Chondrocyte (in vitro differentiated cells): ENCODE results near the gene TLE4. TPM values are rescaled to one million over a fixed set of nuclear protein-coding genes. Genes with fewer than 3 reads are reported as not detected.

Source experiments
- DNase-seq: peaks from one replicate; pipeline ENCODE4 v3.0.0; 2021; ENCODE audit warnings: mixed read lengths, low spot score
- H3K27ac Mint-ChIP-seq: one replicate; pipeline ENCODE4 v1.8.0; 2021; ENCODE audit warnings: mild to moderate bottlenecking, moderate library complexity, mixed read lengths; ENCODE audit not compliant: unreplicated experiment
- H3K27me3 Mint-ChIP-seq: 2 replicates; pipeline ENCODE4 v1.8.0; 2021; ENCODE audit warnings: low read depth, mixed read lengths
- H3K36me3 Mint-ChIP-seq: 2 replicates; pipeline ENCODE4 v1.8.0; 2021; ENCODE audit warnings: low read depth, mixed read lengths
- H3K4me1 Mint-ChIP-seq: 2 replicates; pipeline ENCODE4 v1.8.0; 2021; ENCODE audit warnings: low read depth, mild to moderate bottlenecking, mixed read lengths
- H3K4me3 Mint-ChIP-seq: one replicate; pipeline ENCODE4 v1.8.0; 2021; ENCODE audit warnings: mild to moderate bottlenecking, moderate library complexity, mixed read lengths; ENCODE audit not compliant: unreplicated experiment
- H3K9me3 Mint-ChIP-seq: 2 replicates; pipeline ENCODE4 v1.8.0; 2021; ENCODE audit warnings: low read depth, mixed read lengths
- CTCF ChIP-seq: fragments of 200-600 bp; sonication (generic); IDR thresholded peaks from 2 replicates; pipeline ENCODE4 v1.5.0; 2021; ENCODE audit warnings: antibody characterized with exemption, mild to moderate bottlenecking, moderate library complexity
- total RNA-seq: library from RNA; stranded (reverse); gene quantifications from 3 replicates; pipeline ENCODE4 v1.2.1, GENCODE V29; 2021

Gene TLE4
- total RNA-seq, 1 donor from 2014 or later, result 66.0 TPM

GRCh38 chr9:79572608-79573411 lies 1.0 kb downstream of the TLE4 start:
- peak; percentile 82 for DNase-seq
- Mint-ChIP-seq H3K27ac (peak overlapping the region; percentile 92), H3K9me3 (no peaks in the 10 kb centered on the region), H3K4me1 (peaks cover 43% of the 10 kb centered on the region), H3K27me3 (no peaks in the 10 kb centered on the region), H3K36me3 (peaks cover 9% of the 10 kb centered on the region), H3K4me3 (peak overlapping the region; percentile 91)
- peak; percentile 41 for TF ChIP-seq CTCF

GRCh38 chr9:79573412-79573923 lies 1.7 kb downstream of the TLE4 start:
- no peak for DNase-seq
- Mint-ChIP-seq H3K4me3 (peak overlapping the region; percentile 91), H3K27me3 (no peaks in the 10 kb centered on the region)

GRCh38 chr9:79574136-79574535 lies 2.4 kb downstream of the TLE4 start:
- Mint-ChIP-seq H3K27ac (peak overlapping the region; percentile 92), H3K9me3 (no peaks in the 10 kb centered on the region), H3K27me3 (no peaks in the 10 kb centered on the region), H3K36me3 (peaks cover 9% of the 10 kb centered on the region), H3K4me3 (peak overlapping the region; percentile 91), H3K4me1 (peaks cover 56% of the 10 kb centered on the region)
- DNase-seq, result no peak
- no peak for TF ChIP-seq CTCF

More at GRCh38 chr9:79573412-79573923, 1.7 kb downstream of the TLE4 start:
- Mint-ChIP-seq H3K4me1 (peaks cover 50% of the 10 kb centered on the region), H3K27ac (peak overlapping the region; percentile 92), H3K9me3 (no peaks in the 10 kb centered on the region), H3K36me3 (peaks cover 9% of the 10 kb centered on the region)
- no peak for TF ChIP-seq CTCF

- Mint-ChIP-seq H3K27ac (peak overlapping the region; percentile 76), H3K4me1 (peaks cover 57% of the 10 kb centered on the region), H3K36me3 (peaks cover 9% of the 10 kb centered on the region), H3K4me3 (peak overlapping the region; percentile 91), H3K9me3 (no peaks in the 10 kb centered on the region), H3K27me3 (no peaks in the 10 kb centered on the region)
- TF ChIP-seq CTCF, result no peak
- DNase-seq, result no peak
Measured at GRCh38 chr9:79574781-79575180, 3.0 kb downstream of the TLE4 start.

GRCh38 chr9:79575547-79575946 lies 3.8 kb downstream of the TLE4 start:
- Mint-ChIP-seq H3K27ac (peak overlapping the region; percentile 29), H3K36me3 (peaks cover 13% of the 10 kb centered on the region), H3K4me3 (peak overlapping the region; percentile 55), H3K9me3 (no peaks in the 10 kb centered on the region), H3K27me3 (no peaks in the 10 kb centered on the region), H3K4me1 (peaks cover 51% of the 10 kb centered on the region)
- TF ChIP-seq CTCF, result no peak
- no peak for DNase-seq
